H1 (cell line): ENCODE data around the gene PHF14. TPM values are rescaled to one million over a fixed set of nuclear protein-coding genes. Genes with fewer than 3 reads are reported as not detected.

ENCODE experiments used
- CTCF ChIA-PET: fragments of 300-600 bp; sonication (Branson Sonifier 250); formaldehyde crosslinking; loops from one replicate; lab custom pipeline; 2021; ENCODE audit not compliant: partially characterized antibody; lab: Charles Lee
- POLR2A ChIA-PET: fragments of 300-600 bp; sonication (Branson Sonifier 250); formaldehyde crosslinking; loops from one replicate; lab custom pipeline; 2021; ENCODE audit warnings: inconsistent platforms; ENCODE audit not compliant: partially characterized antibody; lab: Charles Lee
- DNase-seq, 2 experiments: peaks; one replicate each; pipeline versions ENCODE4 v3.0.0 to v3.0.0-alpha.2; 2010 to 2022; ENCODE audit warnings: low spot score in 2 of 2, low read depth in 1 of 2, mixed read lengths in 1 of 2
- FAIRE-seq: peaks from 2 replicates; lab custom pipeline; 2011; peaks lifted over from hg19 to GRCh38; lab: Jason Lieb, UNC
- H2AFZ ChIP-seq: 2 replicates; pipeline ENCODE4 v1.8.1; 2012; ENCODE audit warnings: low read length, inconsistent platforms
- H2AK5ac ChIP-seq: 2 replicates; pipeline ENCODE4 v1.6.1; 2013; ENCODE audit warnings: low read depth, low read length
- H2BK120ac ChIP-seq: replicated peaks from 2 replicates; pipeline ENCODE3; 2013; ENCODE audit warnings: low read depth, low read length, inconsistent platforms
- H2BK12ac ChIP-seq: 2 replicates; pipeline ENCODE4 v1.6.1; 2013; ENCODE audit warnings: low read depth, low read length
- H2BK15ac ChIP-seq: 2 replicates; pipeline ENCODE4 v1.6.1; 2013; ENCODE audit warnings: low read length
- H2BK20ac ChIP-seq: 2 replicates; pipeline ENCODE4 v1.6.1; 2013; ENCODE audit warnings: low read length
- H2BK5ac ChIP-seq: 2 replicates; pipeline ENCODE4 v1.6.1; 2013; ENCODE audit warnings: low read depth, low read length
- H3K14ac ChIP-seq: 2 replicates; pipeline ENCODE4 v1.6.1; 2013; ENCODE audit warnings: inconsistent platforms; ENCODE audit not compliant: insufficient read length
- H3K18ac ChIP-seq: 2 replicates; pipeline ENCODE4 v1.6.1; 2013; ENCODE audit warnings: low read length; ENCODE audit errors: extremely low read depth
- H3K23ac ChIP-seq: 2 replicates; pipeline ENCODE4 v1.6.1; 2013; ENCODE audit warnings: inconsistent platforms; ENCODE audit not compliant: insufficient read length
- H3K23me2 ChIP-seq: 2 replicates; pipeline ENCODE4 v1.6.1; 2013; ENCODE audit warnings: low read depth, low read length
- H3K27ac ChIP-seq: 2 replicates; pipeline ENCODE4 v1.6.1; 2011; ENCODE audit warnings: low read depth, low read length, inconsistent platforms
- H3K27me3 ChIP-seq, 4 experiments: replicated peaks in 1 of 4; 1 replicate in 1 of 4; 2 replicates in 3 of 4; pipeline versions ENCODE4 v1.6.1 to v1.8.1; 2011 to 2013; ENCODE audit warnings: low read length in 3 of 4, mild to moderate bottlenecking in 3 of 4, inconsistent platforms in 2 of 4, mixed read lengths in 2 of 4, moderate library complexity in 1 of 4; ENCODE audit not compliant: control insufficient read depth in 3 of 4, insufficient read depth in 3 of 4; ENCODE audit errors: extremely low read depth in 1 of 4
- H3K36me3 ChIP-seq, 4 experiments: 2 replicates each; pipeline versions ENCODE4 v1.6.1 to v1.8.1; 2011 to 2013; ENCODE audit warnings: mild to moderate bottlenecking in 4 of 4, low read length in 3 of 4, moderate library complexity in 2 of 4, control low read depth in 1 of 4, inconsistent platforms in 1 of 4; ENCODE audit not compliant: insufficient read depth in 4 of 4, control insufficient read depth in 2 of 4
- H3K4ac ChIP-seq: replicated peaks from 2 replicates; pipeline ENCODE3; 2013; ENCODE audit warnings: low read length, low read depth, mixed read lengths, inconsistent platforms; ENCODE audit not compliant: insufficient read length
- H3K4me1 ChIP-seq, 4 experiments: replicated peaks in 1 of 4; 1 replicate in 1 of 4; 2 replicates in 3 of 4; pipeline versions ENCODE4 v1.6.1 to v1.8.1; 2011 to 2013; ENCODE audit warnings: low read length in 3 of 4, inconsistent platforms in 2 of 4, mixed read lengths in 1 of 4; ENCODE audit not compliant: insufficient read depth in 4 of 4, control insufficient read depth in 3 of 4
- H3K4me2 ChIP-seq, 2 experiments: 2 replicates each; pipeline versions ENCODE4 v1.6.1 to v1.8.1; 2011 to 2013; ENCODE audit warnings: low read depth in 2 of 2, low read length in 2 of 2, control low read depth in 1 of 2, inconsistent platforms in 1 of 2, mild to moderate bottlenecking in 1 of 2; ENCODE audit not compliant: insufficient read depth in 1 of 2
- H3K4me3 ChIP-seq, 4 experiments: fragments of 200-600, 300-600 bp in 1 of 4; sonication (generic), shearing (Covaris generic), sonication (Bioruptor Twin) in 1 of 4; 2 replicates each; pipeline versions ENCODE4 v1.5.1 to v1.8.1; 2011 to 2016; ENCODE audit warnings: low read length in 4 of 4, low read depth in 3 of 4, control low read depth in 2 of 4, inconsistent platforms in 2 of 4, mild to moderate bottlenecking in 2 of 4, mixed read lengths in 1 of 4, moderate library complexity in 1 of 4; ENCODE audit not compliant: insufficient read depth in 2 of 4; ENCODE audit errors: extremely low read depth in 1 of 4
- H3K56ac ChIP-seq: replicated peaks from 2 replicates; pipeline ENCODE3; 2013; ENCODE audit warnings: low read depth, mild to moderate bottlenecking, mixed read lengths, low read length, inconsistent platforms; ENCODE audit not compliant: insufficient read length
- H3K79me1 ChIP-seq: 2 replicates; pipeline ENCODE4 v1.6.1; 2013; ENCODE audit warnings: low read depth, low read length, control low read depth
- H3K79me2 ChIP-seq, 2 experiments: 2 replicates each; pipeline versions ENCODE4 v1.6.1 to v1.8.1; 2012 to 2013; ENCODE audit warnings: low read length in 2 of 2, mild to moderate bottlenecking in 2 of 2, inconsistent platforms in 1 of 2; ENCODE audit not compliant: insufficient read depth in 2 of 2, control insufficient read depth in 1 of 2
- H3K9ac ChIP-seq, 4 experiments: replicated peaks in 1 of 4; 1 replicate in 1 of 4; 2 replicates in 3 of 4; pipeline versions ENCODE4 v1.6.1 to v1.8.1; 2011 to 2013; ENCODE audit warnings: low read depth in 3 of 4, low read length in 3 of 4, control low read depth in 2 of 4, mild to moderate bottlenecking in 2 of 4, moderate library complexity in 2 of 4, inconsistent platforms in 1 of 4; ENCODE audit errors: extremely low read depth in 1 of 4
- H3K9me3 ChIP-seq, 2 experiments: 2 replicates each; pipeline versions ENCODE4 v1.6.1 to v1.8.1; 2012 to 2013; ENCODE audit warnings: mild to moderate bottlenecking in 2 of 2, moderate library complexity in 2 of 2, control low read depth in 1 of 2, inconsistent platforms in 1 of 2, low read depth in 1 of 2, low read length in 1 of 2, mixed read lengths in 1 of 2; ENCODE audit not compliant: insufficient read depth in 2 of 2
- H4K20me1 ChIP-seq, 2 experiments: replicated peaks in 1 of 2; 2 replicates each; pipeline versions ENCODE3 to v1.8.1; 2011 to 2013; ENCODE audit warnings: inconsistent platforms in 2 of 2, low read length in 2 of 2, mild to moderate bottlenecking in 1 of 2; ENCODE audit not compliant: insufficient read depth in 2 of 2, control insufficient read depth in 1 of 2
- H4K5ac ChIP-seq: 2 replicates; pipeline ENCODE4 v1.6.1; 2013; ENCODE audit warnings: low read length, low read depth, mixed read lengths, inconsistent platforms; ENCODE audit not compliant: insufficient read length
- H4K8ac ChIP-seq: 2 replicates; pipeline ENCODE4 v1.8.0; 2013; ENCODE audit warnings: mild to moderate bottlenecking, moderate library complexity, low read length, inconsistent platforms; ENCODE audit not compliant: insufficient read depth; ENCODE audit errors: extremely low read depth
- H4K91ac ChIP-seq: replicated peaks from 2 replicates; pipeline ENCODE3; 2013; ENCODE audit warnings: low read length, mixed read lengths, inconsistent platforms; ENCODE audit not compliant: insufficient read length
- EP300 ChIP-seq, 2 experiments: IDR thresholded peaks; 1 replicate in 1 of 2; 2 replicates in 1 of 2; pipeline ENCODE4 v1.6.1; 2011 to 2012; ENCODE audit warnings: low read depth in 2 of 2, low read length in 2 of 2, mild to moderate bottlenecking in 2 of 2, borderline replicate concordance in 1 of 2, inconsistent platforms in 1 of 2, moderate library complexity in 1 of 2
- KDM1A ChIP-seq: fragments of 200-600, 300-600 bp; sonication (generic); IDR thresholded peaks from 2 replicates; pipeline ENCODE4 v1.7.1; 2016; ENCODE audit warnings: mild to moderate bottlenecking, low read length, borderline replicate concordance
- POLR2AphosphoS5 ChIP-seq: IDR thresholded peaks from 2 replicates; pipeline ENCODE4 v1.6.1; 2011; ENCODE audit warnings: low read depth, low read length
- WGBS, 2 experiments: shearing (Covaris generic) in 1 of 2; methylation state at CpG; one replicate each; pipeline versions ENCODE4 v1.1.6 to v1.1.7; 2013 to 2015; ENCODE audit warnings: low lambda C conversion rate in 2 of 2, mixed read lengths in 2 of 2, inconsistent platforms in 1 of 2, low coverage in 1 of 2, missing lambda C conversion rate in 1 of 2; ENCODE audit not compliant: insufficient replicate concordance in 2 of 2, insufficient coverage in 1 of 2, insufficient read length in 1 of 2; ENCODE audit errors: extremely low coverage in 1 of 2, missing lambda C conversion rate in 1 of 2; 5-methylcytosine and 5-hydroxymethylcytosine counted together
- polyA plus RNA-seq, 7 experiments: library from polyadenylated mRNA; depleted of rRNA in 3 of 7; stranded (reverse) in 5 of 7; unstranded in 2 of 7; fragments of >200 nt in 5 of 7; fragments of 200-250 nt in 2 of 7; gene quantifications; 1 replicate in 5 of 7; 2 replicates in 1 of 7; 4 replicates in 1 of 7; pipeline versions ENCODE4 v1.2.1 to v1.2.3, GENCODE V29; 2011 to 2013; ENCODE audit warnings: missing spikeins in 2 of 7, mixed read lengths in 2 of 7
- total RNA-seq: library from RNA; stranded (reverse); fragmentation: NEBNext Ultra II Directional; extraction: Animal tissue kit (Norgen Biotek cat#: 25700); gene quantifications from 2 replicates; pipeline ENCODE4 v1.2.1, GENCODE V29; 2021

PHF14 gene
- total and polyA plus RNA-seq, 2 of the 8 experiments (the other 6 are each of a cell fraction or from before 2014, with no cell fraction given) = 17.9 to 70.6 TPM

DNA sequence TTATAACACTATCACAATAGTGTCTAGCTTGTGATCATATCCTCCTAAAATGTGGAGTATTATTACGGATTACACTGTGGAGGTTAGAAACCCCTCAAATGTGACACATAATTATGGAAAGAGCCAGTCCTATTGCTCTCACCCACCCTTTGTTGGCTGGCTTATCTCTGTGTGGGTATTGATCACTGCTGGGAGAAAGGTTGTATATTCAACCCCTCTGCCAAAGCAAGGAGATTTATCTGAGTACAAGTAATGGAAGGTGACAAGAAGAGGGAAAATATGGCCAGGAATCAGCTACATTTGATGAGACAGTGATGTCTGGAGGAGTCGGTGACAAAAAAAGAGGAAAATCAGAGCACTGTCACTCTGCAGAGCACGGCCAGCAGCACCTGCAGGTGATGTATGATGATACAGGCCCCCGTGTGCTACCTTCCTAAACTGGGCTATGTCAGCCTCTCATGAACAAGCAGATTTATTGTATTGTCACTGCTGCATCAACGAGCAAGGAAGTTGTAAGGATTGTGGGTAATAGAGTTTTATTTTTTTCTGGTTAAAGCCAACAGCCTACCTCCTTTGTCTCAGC, 235.3 kb downstream of the PHF14 start:
- Histone ChIP-seq H2AK5ac (no peak overlapping the region), H3K27me3 (no peaks in the 10 kb centered on the region), H4K20me1 (no peaks in the 10 kb centered on the region), H4K91ac (no peak overlapping the region), H3K23ac (no peak overlapping the region), H4K8ac (no peak overlapping the region), H3K14ac (no peak overlapping the region), H3K56ac (no peak overlapping the region), H2BK20ac (no peak overlapping the region), H2AFZ (no peak overlapping the region), H3K79me1 (no peaks in the 10 kb centered on the region), H3K36me3 (no peaks in the 10 kb centered on the region), H2BK15ac (no peak overlapping the region), H3K9me3 (no peaks in the 10 kb centered on the region), H3K4me3 (no peak overlapping the region), H3K23me2 (no peaks in the 10 kb centered on the region; the same call in 1 of the 2 replicates), H3K79me2 (no peaks in the 10 kb centered on the region), H2BK12ac (no peak overlapping the region), H3K9ac (no peak overlapping the region), H3K4me2 (no peak overlapping the region), H3K4me1 (peaks cover 0 to 3% (median 0%) of the 10 kb centered on the region in 4 experiments; a peak in 1 of 7 replicates), H4K5ac (no peak overlapping the region), H3K27ac (no peak overlapping the region), H2BK120ac (no peak overlapping the region), H3K4ac (no peak overlapping the region), H2BK5ac (no peak overlapping the region), H3K18ac (no peak overlapping the region)
- CTCF ChIA-PET = interaction anchor here (0.5 to 4.3 kb wide), 6 partner anchors 12 to 909 kb away, joined by 3 to 13 read pairs (median 4); no protein-coding TSS in a partner anchor
- DNase-seq = no peak
- 82% methylated on average over 5 of the region's 5 CpGs; no CpG with 5 or more reads in 1 of the 2 experiments for WGBS, 2 experiments
- POLR2A ChIA-PET = no interaction called here
- no peak for FAIRE-seq
- TF ChIP-seq POLR2AphosphoS5 = no peak
- no peak for TF ChIP-seq EP300 (IDR thresholded peaks at IDR 0.05; ENCODE audit: borderline replicate concordance in 1 of 2, low read depth in 2 of 2, low read length in 2 of 2)
- no peak for TF ChIP-seq KDM1A
